Activated CD8-positive, alpha-beta memory T cell treated with anti-CD3 and anti-CD28 coated beads for 1 hour (primary cell): ENCODE data around the gene RPS19BP1.
A peak's percentile ranks its signal among the peaks of the same experiment; 100 is the strongest.

ENCODE experiments used
- DNase-seq, 2 donors: peaks; one replicate each; pipeline ENCODE4 v3.0.0-alpha.2; 2020; ENCODE audit warnings: low read depth in 1 of 2; ENCODE audit errors: extremely low read depth in 1 of 2

The RPS19BP1 gene

DNA sequence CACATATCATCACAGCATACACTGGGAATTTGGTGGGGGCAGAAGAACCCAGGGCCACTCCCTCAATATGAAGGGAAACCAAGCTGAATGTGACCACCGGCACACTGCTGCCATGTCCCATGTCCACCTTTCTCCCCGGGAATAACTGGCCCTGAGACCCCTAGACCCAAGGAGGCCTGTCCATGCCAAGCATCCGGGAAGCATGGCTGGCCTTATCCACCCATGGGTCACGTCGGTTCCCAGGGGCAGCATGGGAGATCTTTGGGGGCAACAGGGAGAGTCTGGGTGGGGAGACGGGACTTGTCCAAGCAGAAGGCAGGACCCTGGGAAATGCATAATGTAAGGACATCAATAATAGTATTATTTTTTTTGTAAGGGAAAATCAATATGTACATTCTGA is 40.9 kb downstream of the RPS19BP1 start:
- DNase-seq: no peak

- DNase-seq: no peak
These were observed 41.4 kb downstream of the RPS19BP1 start for GRCh38 chr22:39490966-39491680.

GRCh38 chr22:39490135-39490798 is 42.3 kb downstream of the RPS19BP1 start:
- peak; percentile 41 to 59 for DNase-seq

DNA sequence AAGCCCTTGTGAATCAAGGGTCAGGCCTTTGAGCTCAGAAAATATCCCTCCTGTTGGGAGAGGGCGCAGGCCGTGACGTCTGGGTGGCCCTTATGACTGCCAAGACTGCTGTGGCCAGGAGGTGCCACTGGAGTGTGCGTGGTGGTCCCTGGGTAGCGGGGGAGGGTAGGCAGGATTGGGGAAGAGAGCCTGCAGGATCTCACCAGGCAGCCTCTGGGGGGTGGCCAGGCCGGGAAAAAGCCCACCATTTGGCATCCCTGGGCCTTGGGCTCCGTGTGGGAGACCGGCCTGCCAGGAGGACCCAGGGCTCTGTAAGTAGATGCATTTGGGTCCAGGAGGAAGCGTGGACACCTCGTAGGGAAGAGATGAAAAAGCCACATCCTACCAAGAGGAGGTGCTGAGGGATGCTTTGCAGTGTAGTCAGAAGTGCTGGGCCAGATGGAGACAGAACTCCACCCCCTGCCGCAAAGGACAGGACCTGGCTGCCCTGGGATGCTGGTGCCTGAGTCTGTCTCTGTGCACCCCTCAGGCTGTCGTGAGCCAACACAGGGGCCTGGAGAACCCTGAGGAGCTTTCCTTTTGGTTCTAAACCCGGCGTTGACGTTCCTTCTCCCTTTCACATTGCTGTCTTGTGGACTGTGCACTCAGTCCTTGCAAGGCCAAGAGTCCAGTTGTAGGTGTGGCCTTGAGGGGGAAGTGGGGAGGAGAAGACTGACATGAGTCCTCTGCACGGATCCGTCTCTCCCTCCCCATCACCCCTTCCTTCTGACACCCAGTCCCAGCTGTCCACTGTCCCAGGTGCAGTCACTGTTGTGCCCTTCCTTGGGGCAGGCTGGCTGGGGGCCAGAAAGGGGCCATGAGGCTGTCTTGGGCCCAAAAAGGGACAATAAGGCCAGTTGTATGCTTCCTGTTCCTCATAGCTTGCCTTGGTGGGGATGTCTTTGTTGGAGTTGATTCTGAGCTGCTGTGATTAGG is 43.2 kb downstream of the RPS19BP1 start:
- DNase-seq: no peak

DNA sequence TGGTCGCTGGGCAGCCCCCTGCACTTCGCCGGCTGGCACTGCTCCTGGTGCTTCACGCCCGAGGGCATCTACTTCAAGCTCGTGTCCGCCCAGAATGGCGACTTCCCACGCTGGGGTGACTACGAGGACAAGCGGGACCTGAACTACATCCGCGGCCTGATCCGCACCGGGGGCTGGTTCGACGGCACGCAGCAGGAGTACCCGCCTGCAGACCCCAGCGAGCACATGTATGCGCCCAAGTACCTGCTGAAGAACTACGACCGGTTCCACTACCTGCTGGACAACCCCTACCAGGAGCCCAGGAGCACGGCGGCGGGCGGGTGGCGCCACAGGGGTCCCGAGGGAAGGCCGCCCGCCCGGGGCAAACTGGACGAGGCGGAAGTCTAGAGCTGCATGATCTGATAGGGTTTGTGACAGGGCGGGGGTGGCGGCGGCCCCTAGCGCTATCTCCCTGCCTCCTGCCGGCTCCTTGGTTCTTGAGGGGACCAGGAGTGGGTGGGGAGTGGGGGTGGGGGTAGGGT is 43.9 kb downstream of the RPS19BP1 start:
- DNase-seq: no peak

- no peak for DNase-seq
These were observed 44.6 kb downstream of the RPS19BP1 start for GRCh38 chr22:39487826-39488520.

DNA sequence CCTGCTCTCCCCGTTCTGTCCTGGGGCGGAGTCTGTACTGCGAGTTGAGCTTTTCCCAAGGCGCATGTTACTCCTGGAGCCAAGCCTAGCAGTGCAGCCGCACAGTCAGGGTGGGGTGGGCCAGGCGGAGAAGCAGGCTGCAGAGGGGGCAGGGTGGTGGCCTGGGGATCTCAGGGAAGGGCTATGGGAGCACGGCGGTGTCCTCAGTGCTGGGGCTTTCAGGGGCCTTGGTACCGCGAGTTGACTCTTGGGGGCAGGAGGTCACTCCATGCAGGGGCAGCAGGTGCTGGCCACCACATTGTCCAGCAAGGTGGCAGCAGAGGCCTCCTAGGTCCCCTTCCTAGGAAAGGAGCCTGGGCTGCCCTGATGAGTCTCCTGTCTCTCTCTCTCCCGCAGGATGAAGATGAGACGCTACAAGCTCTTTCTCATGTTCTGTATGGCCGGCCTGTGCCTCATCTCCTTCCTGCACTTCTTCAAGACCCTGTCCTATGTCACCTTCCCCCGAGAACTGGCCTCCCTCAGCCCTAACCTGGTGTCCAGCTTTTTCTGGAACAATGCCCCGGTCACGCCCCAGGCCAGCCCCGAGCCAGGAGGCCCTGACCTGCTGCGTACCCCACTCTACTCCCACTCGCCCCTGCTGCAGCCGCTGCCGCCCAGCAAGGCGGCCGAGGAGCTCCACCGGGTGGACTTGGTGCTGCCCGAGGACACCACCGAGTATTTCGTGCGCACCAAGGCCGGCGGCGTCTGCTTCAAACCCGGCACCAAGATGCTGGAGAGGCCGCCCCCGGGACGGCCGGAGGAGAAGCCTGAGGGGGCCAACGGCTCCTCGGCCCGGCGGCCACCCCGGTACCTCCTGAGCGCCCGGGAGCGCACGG is 45.4 kb downstream of the RPS19BP1 start:
- no peak for DNase-seq

DNA sequence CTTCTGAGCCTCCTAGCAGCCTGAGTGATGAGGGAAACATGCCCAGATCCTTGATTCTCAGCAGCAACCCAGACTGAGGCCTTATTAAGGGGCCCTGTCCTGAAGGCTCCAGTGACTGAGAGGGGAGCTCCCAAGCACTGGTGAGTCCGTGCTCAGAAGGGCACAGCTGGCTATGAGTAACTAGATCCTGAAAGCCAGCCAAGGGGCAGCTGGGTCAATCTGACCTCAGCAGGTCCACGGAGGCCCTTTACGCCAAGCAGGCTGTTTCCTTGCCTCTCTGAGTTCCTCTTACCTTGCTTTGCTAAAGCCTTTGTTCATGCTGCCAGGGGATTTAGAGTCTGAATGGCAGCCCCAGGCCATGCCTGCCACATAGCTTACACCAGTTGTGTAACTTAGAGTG is 49.8 kb downstream of the RPS19BP1 start:
- DNase-seq: no peak

- no peak for DNase-seq
These were observed 51.0 kb downstream of the RPS19BP1 start for GRCh38 chr22:39481595-39481994.

GRCh38 chr22:39481054-39481453 is 51.5 kb downstream of the RPS19BP1 start:
- DNase-seq: no peak

GRCh38 chr22:39480557-39480956 is 52.0 kb downstream of the RPS19BP1 start:
- no peak for DNase-seq

- DNase-seq: no peak
These were observed 53.3 kb downstream of the RPS19BP1 start for GRCh38 chr22:39479254-39479653.
